CD4-positive, alpha-beta T cell (primary cell): Measurements from ENCODE around the gene LST1. TPM values are rescaled to one million over a fixed set of nuclear protein-coding genes. Genes with fewer than 3 reads are reported as not detected.

Experiments used
- ATAC-seq: fragments of 200-7000 bp; cut with Tn5 transposase; one replicate; pipeline ENCODE4 v1.10.0; 2022; ENCODE audit warnings: mild to moderate bottlenecking; ENCODE audit not compliant: poor library complexity
- CTCF ChIA-PET: fragments of 350-600 bp; sonication (Branson Sonifier 250); formaldehyde crosslinking; loops from one replicate; lab custom pipeline; 2021; ENCODE audit warnings: antibody characterized with exemption, inconsistent platforms; lab: Charles Lee
- POLR2A ChIA-PET: fragments of 350-600 bp; sonication (Branson Sonifier 250); formaldehyde crosslinking; loops from one replicate; lab custom pipeline; 2021; ENCODE audit warnings: antibody characterized with exemption, inconsistent platforms; lab: Charles Lee
- DNase-seq, 14 experiments: peaks; one replicate each; pipeline ENCODE4 v3.0.0-alpha.2; 2013 to 2020; ENCODE audit warnings: mixed read lengths in 2 of 14
- H3K27ac ChIP-seq, 2 donors: one replicate each; pipeline versions ENCODE4 v1.5.1 to v1.7.0; 2013; ENCODE audit warnings: low read length in 2 of 2, low read depth in 1 of 2, mild to moderate bottlenecking in 1 of 2
- H3K27me3 ChIP-seq, 2 experiments: 1 replicate in 1 of 2; 2 replicates in 1 of 2; pipeline versions ENCODE4 v1.6.1 to v1.7.0; 2013; ENCODE audit warnings: low read length in 2 of 2, control low read depth in 1 of 2, mild to moderate bottlenecking in 1 of 2, moderate library complexity in 1 of 2; ENCODE audit not compliant: insufficient read depth in 2 of 2, control insufficient read depth in 1 of 2
- H3K36me3 ChIP-seq: one replicate; pipeline ENCODE4 v1.6.1; 2013; ENCODE audit warnings: low read length, control low read depth; ENCODE audit not compliant: insufficient read depth
- H3K4me1 ChIP-seq: one replicate; pipeline ENCODE4 v1.6.1; 2013; ENCODE audit warnings: low read length, control low read depth; ENCODE audit not compliant: insufficient read depth
- H3K4me3 ChIP-seq: one replicate; pipeline ENCODE4 v1.5.1; 2013; ENCODE audit warnings: mild to moderate bottlenecking, low read length, moderate library complexity
- H3K9me3 ChIP-seq, 2 experiments: 1 replicate in 1 of 2; 2 replicates in 1 of 2; pipeline versions ENCODE4 v1.6.1 to v1.7.0; 2013; ENCODE audit warnings: low read length in 2 of 2, mild to moderate bottlenecking in 2 of 2, control low read depth in 1 of 2, moderate library complexity in 1 of 2; ENCODE audit not compliant: control insufficient read depth in 1 of 2, insufficient read depth in 1 of 2
- H3K27ac Mint-ChIP-seq: one replicate; pipeline ENCODE4 v1.8.0; 2020; ENCODE audit warnings: mixed read lengths
- H3K27me3 Mint-ChIP-seq: one replicate; pipeline ENCODE4 v1.8.0; 2021; ENCODE audit warnings: mixed read lengths
- H3K36me3 Mint-ChIP-seq: one replicate; pipeline ENCODE4 v1.8.0; 2021; ENCODE audit warnings: low read depth, mixed read lengths
- H3K4me1 Mint-ChIP-seq: one replicate; pipeline ENCODE4 v1.8.0; 2021; ENCODE audit warnings: low read depth, mixed read lengths
- H3K4me3 Mint-ChIP-seq: one replicate; pipeline ENCODE4 v1.8.0; 2020; ENCODE audit warnings: mild to moderate bottlenecking, mixed read lengths
- H3K9me3 Mint-ChIP-seq: one replicate; pipeline ENCODE4 v1.8.0; 2020; ENCODE audit warnings: mixed read lengths
- CTCF ChIP-seq: fragments of 200-600 bp; IDR thresholded peaks from one replicate; pipeline ENCODE4 v1.8.0; 2022; ENCODE audit warnings: antibody characterized with exemption, mild to moderate bottlenecking
- intact Hi-C, 2 experiments: fragments of 100-400 bp; cut with DNase I in 1 of 2; cut with micrococcal nuclease in 1 of 2; formaldehyde crosslinking; loops; one replicate each; pipeline versions ENCODE4 v1.15.1 to v1.9.0; 2023 to 2025; cut with DNase I, micrococcal nuclease
- total RNA-seq, 174 experiments: library from RNA in 2 of 174; stranded (reverse) in 2 of 174; gene quantifications; one replicate each; pipeline ENCODE4 v1.2.3 and lab custom pipeline; 2021 to 2026

The LST1 gene
- total RNA-seq, 2 experiments from 2014 or later: 8.9 to 10.3 TPM

- CTCF ChIA-PET: no interaction called here
- intact Hi-C loops: no loop called here
- no peak for ATAC-seq
- H3K4me3 ChIP-seq: no peak overlapping the region
- H3K36me3 ChIP-seq: peaks cover 67% of the 10 kb centered on the region
- H3K27ac Mint-ChIP-seq: no peak overlapping the region
- no peaks in the 10 kb centered on the region for H3K9me3 Mint-ChIP-seq
- no peak overlapping the region for H3K27ac ChIP-seq
- peaks cover 27% of the 10 kb centered on the region for H3K4me1 ChIP-seq
- POLR2A ChIA-PET: no interaction called here
- H3K4me3 Mint-ChIP-seq: no peak overlapping the region
- no peak for TF ChIP-seq CTCF
- H3K4me1 Mint-ChIP-seq: peaks cover 29% of the 10 kb centered on the region
- H3K27me3 Mint-ChIP-seq: no peaks in the 10 kb centered on the region
- H3K36me3 Mint-ChIP-seq: peaks cover 79% of the 10 kb centered on the region
- no peak for DNase-seq
- no peaks in the 10 kb centered on the region for H3K27me3 ChIP-seq
- H3K9me3 ChIP-seq: no peaks in the 10 kb centered on the region
These were observed 38.0 kb downstream of the LST1 start for GRCh38 chr6:31624070-31624469.

- CTCF ChIA-PET: interaction anchor here (1.0 kb wide), 1 partner anchor 76 kb away, joined by 3 read pairs; no protein-coding TSS in a partner anchor
- H3K27ac Mint-ChIP-seq: peak overlapping the region; percentile 6
- Histone ChIP-seq H3K27ac (no peak overlapping the region), H3K9me3 (no peaks in the 10 kb centered on the region), H3K27me3 (no peaks in the 10 kb centered on the region), H3K4me1 (peaks cover 8% of the 10 kb centered on the region), H3K4me3 (no peak overlapping the region), H3K36me3 (peaks cover 96% of the 10 kb centered on the region)
- H3K4me1 Mint-ChIP-seq: peaks cover 10% of the 10 kb centered on the region
- POLR2A ChIA-PET: interaction anchor here (1.0 to 1.5 kb wide), 3 partner anchors 11 to 25 kb away, joined by 3 to 4 read pairs (median 3); no protein-coding TSS in a partner anchor
- TF ChIP-seq CTCF: no peak
- no peaks in the 10 kb centered on the region for H3K27me3 Mint-ChIP-seq
- ATAC-seq (no peak), DNase-seq (no peak)
- peaks cover 94% of the 10 kb centered on the region for H3K36me3 Mint-ChIP-seq
- H3K9me3 Mint-ChIP-seq: no peaks in the 10 kb centered on the region
- intact Hi-C loops: no loop called here
- no peak overlapping the region for H3K4me3 Mint-ChIP-seq
These were observed 40.9 kb downstream of the LST1 start for GRCh38 chr6:31626952-31627351.

- Mint-ChIP-seq H3K9me3 (no peaks in the 10 kb centered on the region), H3K4me1 (peaks cover 1% of the 10 kb centered on the region), H3K4me3 (no peak overlapping the region), H3K36me3 (peaks cover 94% of the 10 kb centered on the region), H3K27ac (peak overlapping the region; percentile 6), H3K27me3 (no peaks in the 10 kb centered on the region)
- TF ChIP-seq CTCF: no peak
- H3K27me3 ChIP-seq: no peaks in the 10 kb centered on the region
- POLR2A ChIA-PET: interaction anchor here (1.0 to 1.5 kb wide), 3 partner anchors 11 to 24 kb away, joined by 3 to 4 read pairs (median 3); no protein-coding TSS in a partner anchor
- H3K27ac ChIP-seq: no peak overlapping the region
- H3K4me3 ChIP-seq: no peak overlapping the region
- peaks cover 100% of the 10 kb centered on the region for H3K36me3 ChIP-seq
- no peaks in the 10 kb centered on the region for H3K9me3 ChIP-seq
- no peak for DNase-seq
- H3K4me1 ChIP-seq: peaks cover 3% of the 10 kb centered on the region
- CTCF ChIA-PET: no interaction called here
- ATAC-seq: no peak
- intact Hi-C loops: no loop called here
These were observed 41.7 kb downstream of the LST1 start for GRCh38 chr6:31627690-31628287.
